ENCODE measurements around the gene CASP7.

CASP7 gene

GRCh38 chr10:113693348-113693747 is 13.6 kb downstream of the CASP7 start:
- no peak for DNase-seq (ENCODE audit: low spot score)
- in situ Hi-C loops (cut with MboI; ENCODE audit: low pct_unique_long_range_greater_than_20kb, low sequenced_read_pairs, unreplicated experiment) = no loop called here
- TF ChIP-seq CTCF (IDR thresholded peaks at IDR 0.05; ENCODE audit: extremely low read depth, insufficient read depth, missing control alignments) = no peak

DNA sequence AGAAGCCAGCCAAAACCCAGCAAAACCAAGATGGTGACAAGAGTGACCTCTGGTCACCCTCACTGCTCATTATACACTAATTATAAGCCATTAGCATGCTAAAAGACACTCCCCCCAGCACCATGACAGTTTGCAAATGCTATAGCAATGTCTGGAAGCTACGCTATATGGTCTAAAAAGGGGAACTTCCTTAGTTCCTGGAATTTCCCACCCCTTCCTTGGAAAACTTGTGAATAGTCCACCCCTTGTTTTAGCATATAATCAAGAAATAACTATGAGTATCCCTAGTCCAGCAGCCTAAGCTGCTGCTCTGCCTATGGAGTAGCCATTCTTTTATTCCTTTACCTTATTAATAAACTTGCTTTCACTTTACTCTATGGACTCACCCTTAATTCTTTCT is 16.0 kb downstream of the CASP7 start:
- DNase-seq (ENCODE audit: low spot score) = no peak
- in situ Hi-C loops (cut with MboI; ENCODE audit: low pct_unique_long_range_greater_than_20kb, low sequenced_read_pairs, unreplicated experiment) = no loop called here
- TF ChIP-seq CTCF (IDR thresholded peaks at IDR 0.05; ENCODE audit: extremely low read depth, insufficient read depth, missing control alignments) = no peak

- in situ Hi-C loops (cut with MboI; ENCODE audit: low pct_unique_long_range_greater_than_20kb, low sequenced_read_pairs, unreplicated experiment) = no loop called here
- DNase-seq (ENCODE audit: low spot score) = no peak
Measured at GRCh38 chr10:113697595-113697994, 17.9 kb downstream of the CASP7 start.

DNA sequence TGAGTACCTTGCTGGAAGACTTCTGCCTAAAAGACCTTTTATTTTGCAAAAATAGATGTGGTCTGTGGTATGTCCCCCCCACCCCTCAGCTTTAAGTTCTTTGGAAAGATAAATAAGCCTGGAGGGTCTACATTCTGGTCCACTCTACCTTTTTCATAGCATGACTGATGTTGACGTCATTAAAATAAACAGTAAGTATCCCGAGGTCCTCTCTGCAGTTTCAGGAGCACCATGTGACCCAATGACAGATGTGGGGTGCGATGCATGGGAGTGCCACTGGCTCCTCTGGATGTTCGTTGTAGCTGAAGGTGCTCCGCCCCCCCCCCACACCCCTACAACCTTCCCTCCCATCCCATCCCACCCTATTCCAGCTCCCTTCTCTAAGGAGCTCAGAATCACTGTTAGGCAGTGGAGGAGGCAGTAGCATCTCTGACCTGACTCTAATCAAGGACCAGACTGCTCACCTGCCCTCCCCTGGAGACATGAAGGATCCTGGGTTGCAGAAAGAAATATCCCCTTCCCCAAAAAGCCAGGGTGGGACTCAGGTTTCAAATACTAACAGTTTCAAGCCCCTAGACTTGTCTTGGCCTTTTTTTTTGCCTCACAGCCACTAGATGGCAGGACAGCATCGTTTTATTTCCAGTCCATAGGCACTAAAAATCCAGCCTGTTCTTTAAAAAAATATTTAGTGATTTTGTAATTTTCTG is 25.1 kb downstream of the CASP7 start:
- in situ Hi-C loops (cut with MboI; ENCODE audit: low pct_unique_long_range_greater_than_20kb, low sequenced_read_pairs, unreplicated experiment) = loop anchor here (25.0 kb wide), 1 partner anchor 408 kb away; no protein-coding TSS in a partner anchor
- DNase-seq (ENCODE audit: low spot score) = peak; percentile 25

More at GRCh38 chr10:113697595-113697994, 17.9 kb downstream of the CASP7 start:
- TF ChIP-seq CTCF (IDR thresholded peaks at IDR 0.05; ENCODE audit: extremely low read depth, insufficient read depth, missing control alignments) = no peak

GRCh38 chr10:113705344-113705652 is 25.6 kb downstream of the CASP7 start:
- no peak for TF ChIP-seq CTCF (IDR thresholded peaks at IDR 0.05; ENCODE audit: extremely low read depth, insufficient read depth, missing control alignments)
- in situ Hi-C loops (cut with MboI; ENCODE audit: low pct_unique_long_range_greater_than_20kb, low sequenced_read_pairs, unreplicated experiment) = loop anchor here (25.0 kb wide), 1 partner anchor 407 kb away; no protein-coding TSS in a partner anchor
- no peak for DNase-seq (ENCODE audit: low spot score)

More for the DNA sequence above, 25.1 kb downstream of the CASP7 start:
- TF ChIP-seq CTCF (IDR thresholded peaks at IDR 0.05; ENCODE audit: extremely low read depth, insufficient read depth, missing control alignments) = peak; percentile 68

DNA sequence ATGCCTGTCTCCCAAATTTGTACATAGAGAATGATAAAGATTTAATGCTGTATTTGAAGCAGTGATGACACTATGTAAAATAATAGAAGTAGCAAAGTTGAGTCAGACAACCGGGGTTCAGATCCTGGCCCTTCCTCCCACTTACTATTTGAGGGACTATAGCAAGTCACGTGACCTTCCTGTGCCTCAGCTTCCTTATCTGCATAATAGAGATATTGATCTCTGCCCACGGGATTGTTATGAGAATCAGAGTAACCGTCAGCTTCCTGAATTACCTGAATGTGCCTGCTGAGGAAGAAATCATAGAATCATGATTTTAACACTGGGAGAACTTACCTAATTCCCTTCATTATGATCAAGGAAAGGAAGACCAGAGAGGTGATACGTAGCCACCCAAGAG is 26.9 kb downstream of the CASP7 start:
- DNase-seq (ENCODE audit: low spot score) = no peak
- no peak for TF ChIP-seq CTCF (IDR thresholded peaks at IDR 0.05; ENCODE audit: extremely low read depth, insufficient read depth, missing control alignments)
- in situ Hi-C loops (cut with MboI; ENCODE audit: low pct_unique_long_range_greater_than_20kb, low sequenced_read_pairs, unreplicated experiment) = loop anchor here (25.0 kb wide), 1 partner anchor 406 kb away; no protein-coding TSS in a partner anchor
